Nucleus accumbens (tissue), 56 donors: ENCODE results near the gene KCNT2.

Experiments
- DNase-seq, 56 donors: peaks; one replicate each; lab custom pipeline; 2025; lab: John Stamatoyannopoulos, UW

Gene KCNT2

DNA sequence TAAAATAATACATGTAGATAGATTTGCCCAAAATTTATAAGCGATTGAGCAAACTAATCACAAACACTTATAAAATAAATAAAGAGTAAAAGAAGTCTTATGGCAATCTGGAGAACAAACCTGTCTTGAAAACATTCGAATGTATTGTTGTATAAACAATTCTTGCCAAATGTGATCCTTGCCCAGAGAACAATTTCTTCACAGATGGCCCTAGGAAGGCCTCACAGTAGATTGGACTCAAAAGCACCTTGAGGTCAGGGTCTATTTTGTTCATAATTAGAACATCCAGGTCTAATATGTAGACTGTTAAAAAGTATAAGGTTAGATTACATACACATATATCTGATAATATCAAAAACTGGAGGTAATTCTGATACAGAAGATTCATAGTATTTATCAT lies 202.4 kb downstream of the KCNT2 start:
- DNase-seq: no peak

DNA sequence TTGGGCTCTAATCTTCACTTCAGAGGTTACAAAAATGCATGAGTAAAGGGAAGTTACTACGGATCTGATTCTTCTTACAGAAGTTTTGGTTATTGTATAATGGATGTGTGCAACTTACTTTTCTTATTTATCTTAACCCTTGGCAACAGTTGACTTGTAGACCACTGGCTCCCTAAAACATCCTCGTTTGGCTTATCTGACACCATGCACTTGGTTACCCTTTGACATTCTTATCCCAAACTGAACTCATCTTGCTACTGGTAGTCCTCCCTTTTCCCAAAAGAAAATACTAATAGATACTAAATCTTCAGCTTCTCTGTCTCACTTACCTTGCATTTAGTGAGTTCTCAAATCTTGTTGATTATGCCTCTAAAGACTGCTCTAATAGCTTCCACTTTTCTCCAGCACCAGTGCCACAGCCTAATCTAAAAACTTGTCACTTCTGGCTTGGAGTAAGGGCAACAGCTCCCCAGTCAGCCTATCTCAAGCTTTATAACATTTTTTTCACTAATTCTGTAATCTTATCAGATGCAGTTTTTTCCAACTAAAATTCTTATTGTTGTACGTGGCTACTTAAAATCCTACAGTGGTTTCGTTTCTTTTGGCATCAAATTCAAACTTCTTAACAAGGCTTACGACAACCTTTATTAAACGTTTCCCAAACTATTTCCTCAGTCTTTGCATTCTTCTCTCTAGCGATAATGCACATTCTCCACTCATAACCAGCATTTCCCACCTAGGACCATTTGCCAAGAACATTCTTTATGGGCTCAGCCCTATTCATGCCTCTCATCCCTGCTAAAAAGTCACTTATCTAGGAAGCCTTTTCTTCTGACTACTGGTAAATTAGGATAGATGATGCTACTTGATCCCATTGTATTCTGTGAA lies 204.2 kb downstream of the KCNT2 start:
- no peak for DNase-seq

GRCh38 chr1:196401891-196402290 lies 206.3 kb downstream of the KCNT2 start:
- no peak for DNase-seq

DNA sequence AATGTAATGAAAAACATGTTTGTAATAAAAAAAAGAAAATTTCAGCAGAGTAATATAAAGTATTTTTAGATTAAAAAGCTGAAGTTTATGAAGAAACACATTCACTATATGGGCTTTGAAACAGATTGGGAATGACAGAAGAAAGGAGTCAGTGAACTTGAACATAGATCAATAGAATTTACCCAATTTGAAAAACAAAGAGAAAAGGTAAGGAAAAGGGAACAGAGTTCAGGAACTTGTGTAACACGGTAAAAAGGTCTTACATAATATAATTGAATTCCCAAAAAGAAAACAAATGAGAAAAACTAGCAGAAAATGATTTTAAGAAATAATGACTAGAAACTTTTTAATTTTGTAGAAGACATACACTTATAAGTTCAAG lies 206.8 kb downstream of the KCNT2 start:
- DNase-seq: no peak

DNA sequence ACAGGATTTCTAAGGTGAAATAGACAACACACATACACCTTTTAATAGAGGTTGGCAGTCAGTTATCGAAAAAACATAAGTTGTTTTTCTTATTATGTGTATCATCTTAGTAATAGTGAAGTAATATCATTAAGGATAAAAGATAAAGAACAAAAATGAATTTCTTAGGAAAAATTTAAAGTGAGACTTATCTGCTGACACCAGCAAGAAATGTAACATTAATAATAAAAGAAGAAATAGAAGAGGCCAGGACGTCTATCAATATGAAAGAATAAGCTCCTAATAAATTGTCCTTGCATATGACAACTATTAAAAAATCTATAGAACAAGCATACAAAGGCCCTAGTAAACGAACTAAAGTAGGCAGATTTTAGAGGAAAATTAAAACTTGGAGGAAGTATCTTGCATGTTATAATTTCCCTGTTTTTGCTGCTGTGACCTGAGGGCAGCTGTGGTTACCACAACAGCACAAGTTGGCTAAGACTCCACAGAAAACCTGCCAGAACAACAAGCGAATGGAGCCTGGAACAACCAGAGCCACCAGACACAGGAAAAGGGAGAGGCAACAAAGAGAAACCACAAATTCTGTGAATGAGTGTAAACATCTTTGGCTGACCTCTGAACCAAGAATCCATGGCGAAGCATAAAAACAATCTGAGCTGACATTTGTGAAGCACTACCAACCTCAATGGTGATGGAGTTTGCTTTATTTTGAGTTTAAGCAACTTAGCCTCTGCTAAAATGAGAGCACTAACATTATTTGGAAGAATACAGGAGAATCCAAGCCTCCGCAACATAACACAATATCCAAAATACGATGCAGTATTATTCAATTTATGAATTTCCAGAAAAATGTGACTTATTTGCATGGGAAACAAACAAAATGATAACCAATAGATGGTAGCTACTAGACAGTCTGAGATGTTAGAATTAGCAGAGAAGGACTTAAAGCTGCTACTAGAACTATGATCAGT lies 207.5 kb downstream of the KCNT2 start:
- no peak for DNase-seq

- DNase-seq: no peak
Observed at GRCh38 chr1:196399713-196400112, 208.5 kb downstream of the KCNT2 start.

DNA sequence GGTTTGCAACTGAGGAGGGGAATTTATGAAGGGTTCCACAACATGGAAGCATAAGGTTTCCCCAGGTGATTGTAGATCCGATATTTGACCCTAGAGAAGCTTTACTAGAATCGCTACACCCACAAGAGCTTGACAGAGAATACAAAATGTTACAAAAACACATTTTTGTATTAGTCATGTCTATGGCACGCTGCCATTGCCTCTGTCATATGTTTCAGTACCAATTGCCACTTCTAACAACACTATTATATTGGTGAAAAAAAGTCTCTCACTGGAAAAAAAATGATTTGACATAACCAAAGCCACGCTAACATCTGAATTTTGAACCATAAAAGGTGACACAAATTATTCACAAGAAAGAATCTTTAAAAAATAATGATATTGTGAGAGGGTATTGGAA lies 214.5 kb downstream of the KCNT2 start:
- DNase-seq: peak in 7 of 56 donors; percentile 1 to 21 (median 4)

- DNase-seq: no peak
Observed at GRCh38 chr1:196393282-196393681, 215.0 kb downstream of the KCNT2 start.

DNA sequence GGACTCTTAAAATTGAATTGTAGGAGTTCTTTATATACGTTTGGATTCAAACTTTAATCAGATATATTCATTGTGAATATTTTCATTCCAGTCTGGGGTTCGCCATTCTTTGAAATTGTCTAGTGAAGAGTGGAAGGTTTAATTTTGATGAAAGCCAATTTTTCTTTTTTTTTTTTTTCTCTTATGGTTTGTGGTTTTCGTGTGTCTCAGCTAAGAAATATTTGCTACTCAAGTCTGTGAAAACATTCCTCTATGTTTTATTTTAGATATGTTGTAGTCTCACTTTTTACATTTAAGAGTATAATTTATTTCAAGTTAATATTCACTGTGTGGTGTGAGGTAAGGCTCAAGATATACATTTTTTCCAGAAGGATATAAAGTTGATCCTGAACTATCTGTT lies 220.5 kb downstream of the KCNT2 start:
- no peak for DNase-seq

DNA sequence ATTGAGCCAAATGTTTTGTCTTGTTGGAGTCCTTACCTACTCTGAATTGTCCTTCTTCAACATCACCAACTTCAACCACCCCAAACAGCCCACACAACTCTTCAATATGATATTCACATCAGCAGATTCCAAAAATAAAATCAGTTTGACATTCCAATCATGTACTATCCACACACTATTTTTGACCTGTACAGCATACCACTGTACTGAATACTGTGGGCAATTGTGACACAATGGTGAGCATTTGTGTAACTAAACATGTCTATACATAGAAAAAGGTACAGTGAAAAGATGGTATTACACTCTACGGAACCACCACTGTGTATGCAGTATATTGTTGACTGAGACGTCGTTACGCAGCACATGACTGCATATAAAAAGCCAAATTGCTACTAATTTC lies 223.1 kb downstream of the KCNT2 start:
- DNase-seq: no peak

DNA sequence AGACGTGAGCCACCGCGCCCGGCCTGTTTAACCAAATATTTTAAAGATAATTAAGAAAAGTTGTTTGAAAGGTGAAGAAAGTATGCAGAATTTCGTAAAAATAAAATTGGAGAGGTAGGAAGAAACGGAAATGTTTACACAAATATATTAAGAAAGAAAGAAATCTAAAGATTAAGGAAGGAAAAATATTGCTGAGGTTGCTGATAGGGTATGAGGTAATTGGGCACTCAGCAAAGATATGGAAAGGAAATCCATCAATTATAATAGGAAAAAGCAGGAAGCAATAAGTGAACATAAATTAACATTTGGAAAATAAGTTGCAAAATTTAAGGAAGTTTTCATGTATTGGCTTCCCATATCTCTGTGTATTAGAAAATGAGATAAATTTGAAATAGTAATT lies 225.9 kb downstream of the KCNT2 start:
- DNase-seq: no peak

DNA sequence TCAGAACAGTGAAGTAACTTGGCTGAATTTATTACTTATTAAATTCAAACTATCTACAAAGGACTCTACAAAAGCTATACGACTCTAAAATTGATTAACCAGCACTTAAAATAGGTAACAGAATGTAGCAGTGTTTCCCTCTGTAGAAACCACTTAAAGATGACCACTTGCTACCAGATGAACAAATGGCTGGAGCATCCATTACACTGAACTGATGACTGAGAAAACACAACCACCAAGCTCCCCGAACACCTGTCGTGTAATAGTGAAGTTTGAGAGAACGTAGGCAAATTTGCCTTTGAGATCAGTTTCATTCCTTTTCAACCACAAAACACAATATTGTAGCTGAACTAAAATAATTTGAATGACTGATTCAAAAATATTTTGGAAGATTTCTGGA lies 226.7 kb downstream of the KCNT2 start:
- DNase-seq: no peak

DNA sequence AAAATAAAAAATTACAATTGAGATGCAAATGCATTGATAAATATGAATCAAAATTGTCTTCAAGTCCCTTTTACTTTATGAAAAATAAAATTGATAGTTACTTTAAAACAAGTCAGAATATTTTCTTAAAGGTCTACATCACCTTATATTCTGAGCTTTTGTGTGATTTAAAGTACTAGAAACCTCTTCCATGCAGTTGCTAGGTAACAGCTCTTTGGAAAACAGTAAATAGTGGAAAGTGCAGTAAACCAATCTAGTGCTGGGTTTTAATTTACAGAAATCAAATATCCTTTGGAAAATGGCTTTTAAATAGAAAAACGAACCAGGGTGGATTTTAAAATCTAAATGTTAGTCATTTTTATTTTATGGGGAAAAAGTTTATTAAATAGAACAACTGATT lies 227.9 kb downstream of the KCNT2 start:
- no peak for DNase-seq

GRCh38 chr1:196377811-196378210 lies 230.4 kb downstream of the KCNT2 start:
- no peak for DNase-seq

GRCh38 chr1:196376630-196377328 lies 231.5 kb downstream of the KCNT2 start:
- no peak for DNase-seq

DNA sequence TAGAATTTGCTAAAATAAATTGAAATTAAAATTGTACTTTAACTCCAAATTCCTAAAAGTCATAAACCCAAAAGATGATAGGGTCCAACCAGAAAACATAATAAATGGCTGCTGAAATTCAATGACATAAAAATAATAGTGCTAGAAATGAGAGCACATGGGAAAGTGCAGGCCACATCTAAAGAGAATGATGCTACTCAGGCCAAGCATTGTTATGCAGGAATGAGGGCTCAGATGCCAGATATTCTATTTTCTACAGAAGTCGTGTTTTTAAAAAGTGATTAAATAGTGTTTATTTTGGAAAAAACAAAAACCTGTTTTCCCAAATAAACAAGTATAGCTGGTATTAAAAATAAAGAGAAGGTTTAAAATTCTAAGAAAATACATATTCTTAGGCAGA lies 234.4 kb downstream of the KCNT2 start:
- DNase-seq: no peak

- DNase-seq: no peak
Observed at GRCh38 chr1:196372896-196373536, 235.2 kb downstream of the KCNT2 start.

DNA sequence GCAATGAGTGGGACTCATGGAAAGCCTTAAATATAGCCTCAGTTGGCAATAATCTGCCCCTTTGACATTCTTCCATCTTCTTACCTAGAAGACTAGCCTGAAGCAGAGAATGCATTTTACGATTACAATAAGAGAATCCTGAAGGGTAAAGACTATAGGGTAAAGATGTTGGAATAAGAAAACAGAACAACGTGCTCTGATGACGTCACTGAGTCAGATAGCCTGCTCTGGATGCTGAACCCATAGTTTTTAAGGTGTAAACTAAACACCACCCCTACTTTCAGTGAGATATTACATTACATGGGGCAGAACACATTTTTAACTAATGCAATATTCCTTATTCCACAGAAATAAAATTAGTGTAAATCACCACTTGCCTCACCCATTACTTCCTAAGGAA lies 240.4 kb downstream of the KCNT2 start:
- DNase-seq: no peak

DNA sequence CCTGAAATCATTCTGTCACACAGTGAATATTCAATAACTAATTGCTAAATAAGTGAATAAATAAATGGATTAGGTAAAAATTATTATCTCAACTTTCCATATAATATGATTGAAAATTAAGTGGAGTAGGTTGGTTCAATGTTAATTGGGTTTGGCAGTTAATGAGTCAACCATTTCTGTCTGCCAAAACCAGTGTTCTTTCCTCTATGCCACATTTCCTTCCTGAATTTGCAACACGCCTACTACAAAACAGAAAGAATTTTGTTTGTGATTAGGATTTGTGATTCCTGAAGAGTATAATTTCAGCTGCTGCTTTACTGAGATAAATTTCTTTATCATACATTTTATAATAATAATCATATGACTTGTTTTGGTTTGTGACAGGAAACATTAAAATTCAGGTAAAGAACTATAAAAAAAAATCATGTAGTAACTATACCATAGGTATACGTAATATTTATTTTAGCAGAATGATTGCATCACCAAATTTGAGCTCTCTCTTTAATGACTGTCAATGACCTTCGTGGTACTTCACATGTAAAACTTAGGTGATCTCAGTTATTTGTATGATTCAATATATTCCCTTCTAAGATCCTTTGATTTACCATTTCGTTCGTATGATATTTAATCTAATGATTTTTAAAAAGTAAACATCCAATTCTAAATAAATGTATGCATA lies 241.3 kb downstream of the KCNT2 start:
- DNase-seq: no peak
